Upper lobe of left lung (tissue), 6 donors: Measurements from ENCODE around the gene ATXN1. TPM values are rescaled to one million over a fixed set of nuclear protein-coding genes. Genes with fewer than 3 reads are reported as not detected.

Experiments
- ATAC-seq, 2 donors: fragments of 200-7000 bp; cut with Tn5 transposase; one replicate each; pipeline ENCODE4 v1.9.1; 2022; ENCODE audit warnings: mild to moderate bottlenecking in 2 of 2, moderate library complexity in 2 of 2; ENCODE audit not compliant: low FRiP score in 2 of 2
- DNase-seq, 2 donors: peaks; one replicate each; pipeline ENCODE4 v3.0.0-alpha.2; 2019 to 2020
- H3K27ac ChIP-seq, 4 donors: fragments of 200-600 bp; sonication (generic); one replicate each; pipeline ENCODE4 v1.5.1; 2016 to 2019
- H3K27me3 ChIP-seq, 4 donors: fragments of 200-600 bp; sonication (generic); one replicate each; pipeline ENCODE4 v1.5.1; 2017 to 2019
- H3K36me3 ChIP-seq, 4 donors: fragments of 200-600 bp; sonication (generic); one replicate each; pipeline ENCODE4 v1.5.1; 2016 to 2019
- H3K4me1 ChIP-seq, 4 donors: fragments of 200-600 bp; sonication (generic); one replicate each; pipeline ENCODE4 v1.5.1; 2018 to 2019
- H3K4me3 ChIP-seq, 4 donors: fragments of 200-600 bp; sonication (generic); one replicate each; pipeline ENCODE4 v1.5.1; 2017 to 2019; ENCODE audit warnings: mild to moderate bottlenecking in 2 of 4, moderate library complexity in 1 of 4
- H3K9me3 ChIP-seq, 4 donors: fragments of 200-600 bp; sonication (generic); one replicate each; pipeline ENCODE4 v1.5.1; 2018 to 2019
- EP300 ChIP-seq, 4 donors: sonication (generic); formaldehyde crosslinking; IDR thresholded peaks; one replicate each; pipeline ENCODE4 v1.5.1; 2017; ENCODE audit warnings: antibody characterized with exemption in 4 of 4, control low read depth in 2 of 4
- POLR2A ChIP-seq, 4 donors: fragments of 450-650 bp; IDR thresholded peaks; one replicate each; pipeline ENCODE4 v1.5.1; 2016 to 2017; ENCODE audit warnings: antibody characterized with exemption in 4 of 4, mild to moderate bottlenecking in 2 of 4
- POLR2AphosphoS5 ChIP-seq, 2 donors: sonication (generic); formaldehyde crosslinking; IDR thresholded peaks; one replicate each; pipeline ENCODE4 v1.5.1; 2017; ENCODE audit warnings: antibody characterized with exemption in 2 of 2
- WGBS, 2 donors: methylation state at CpG; one replicate each; pipeline ENCODE4 v1.1.5; 2017 to 2018; 5-methylcytosine and 5-hydroxymethylcytosine counted together
- total RNA-seq, 6 donors: library from RNA; depleted of rRNA in 4 of 6; stranded (reverse); fragments of >200 nt in 4 of 6; gene quantifications; one replicate each; pipeline versions ENCODE4 v1.1.0 to v1.2.1, GENCODE V29; 2016 to 2021
- TF ChIP-seq, protein P1 (sequence below), 6 experiments: fragments of 450-650 bp in 4 of 6; fragments of 200-600 bp in 2 of 6; sonication (generic) in 2 of 6; IDR thresholded peaks; one replicate each; pipeline ENCODE4 v1.5.1; 2016 to 2019; ENCODE audit warnings: antibody characterized with exemption in 6 of 6
- donor health status: DM: no; HTN: no; CAD: no; lungs with moderate emphysema.
- donor health status: DM: no; HTN: yes; CAD: no; lungs with severe emphysema.

Gene ATXN1
- total RNA-seq, 6 donors from 2014 or later: 44.2 to 106 (median 71.7) TPM

DNA sequence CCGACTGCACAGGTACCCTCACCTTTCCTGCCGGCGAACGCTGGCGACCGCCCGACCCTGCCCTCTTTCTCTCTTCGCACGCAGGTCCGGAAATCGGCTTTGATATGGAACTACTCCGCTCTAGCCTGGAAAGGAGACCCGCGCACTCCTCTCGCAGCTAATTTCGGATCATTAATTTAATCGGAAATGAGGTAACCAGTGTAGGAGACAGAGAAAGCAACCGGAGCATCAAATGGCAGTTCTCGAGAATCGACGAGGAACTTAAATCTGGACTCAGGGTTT is 949 bp upstream of the ATXN1 start:
- peak in 1 of 2 donors; percentile 0 for ATAC-seq
- TF ChIP-seq POLR2AphosphoS5 (IDR thresholded peaks at IDR 0.05) (no peak), EP300 (IDR thresholded peaks at IDR 0.05) (no peak), POLR2A (IDR thresholded peaks at IDR 0.05) (no peak)
- TF ChIP-seq, protein P1, sequence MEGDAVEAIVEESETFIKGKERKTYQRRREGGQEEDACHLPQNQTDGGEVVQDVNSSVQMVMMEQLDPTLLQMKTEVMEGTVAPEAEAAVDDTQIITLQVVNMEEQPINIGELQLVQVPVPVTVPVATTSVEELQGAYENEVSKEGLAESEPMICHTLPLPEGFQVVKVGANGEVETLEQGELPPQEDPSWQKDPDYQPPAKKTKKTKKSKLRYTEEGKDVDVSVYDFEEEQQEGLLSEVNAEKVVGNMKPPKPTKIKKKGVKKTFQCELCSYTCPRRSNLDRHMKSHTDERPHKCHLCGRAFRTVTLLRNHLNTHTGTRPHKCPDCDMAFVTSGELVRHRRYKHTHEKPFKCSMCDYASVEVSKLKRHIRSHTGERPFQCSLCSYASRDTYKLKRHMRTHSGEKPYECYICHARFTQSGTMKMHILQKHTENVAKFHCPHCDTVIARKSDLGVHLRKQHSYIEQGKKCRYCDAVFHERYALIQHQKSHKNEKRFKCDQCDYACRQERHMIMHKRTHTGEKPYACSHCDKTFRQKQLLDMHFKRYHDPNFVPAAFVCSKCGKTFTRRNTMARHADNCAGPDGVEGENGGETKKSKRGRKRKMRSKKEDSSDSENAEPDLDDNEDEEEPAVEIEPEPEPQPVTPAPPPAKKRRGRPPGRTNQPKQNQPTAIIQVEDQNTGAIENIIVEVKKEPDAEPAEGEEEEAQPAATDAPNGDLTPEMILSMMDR (IDR thresholded peaks at IDR 0.05): no peak
- H3K27me3 ChIP-seq: no peaks in the 10 kb centered on the region
- no peaks in the 10 kb centered on the region for H3K9me3 ChIP-seq
- H3K27ac ChIP-seq: peak overlapping the region; percentile 97 to 100 (median 98)
- H3K36me3 ChIP-seq: no peaks in the 10 kb centered on the region
- peak overlapping the region; percentile 56 to 96 (median 79) for H3K4me3 ChIP-seq
- no peak for DNase-seq
- 0 to 3% methylated on average over 15 to 20 of the region's 21 CpGs for WGBS, 2 donors
- H3K4me1 ChIP-seq: peaks cover 19 to 37% (median 30%) of the 10 kb centered on the region in 4 donors

DNA sequence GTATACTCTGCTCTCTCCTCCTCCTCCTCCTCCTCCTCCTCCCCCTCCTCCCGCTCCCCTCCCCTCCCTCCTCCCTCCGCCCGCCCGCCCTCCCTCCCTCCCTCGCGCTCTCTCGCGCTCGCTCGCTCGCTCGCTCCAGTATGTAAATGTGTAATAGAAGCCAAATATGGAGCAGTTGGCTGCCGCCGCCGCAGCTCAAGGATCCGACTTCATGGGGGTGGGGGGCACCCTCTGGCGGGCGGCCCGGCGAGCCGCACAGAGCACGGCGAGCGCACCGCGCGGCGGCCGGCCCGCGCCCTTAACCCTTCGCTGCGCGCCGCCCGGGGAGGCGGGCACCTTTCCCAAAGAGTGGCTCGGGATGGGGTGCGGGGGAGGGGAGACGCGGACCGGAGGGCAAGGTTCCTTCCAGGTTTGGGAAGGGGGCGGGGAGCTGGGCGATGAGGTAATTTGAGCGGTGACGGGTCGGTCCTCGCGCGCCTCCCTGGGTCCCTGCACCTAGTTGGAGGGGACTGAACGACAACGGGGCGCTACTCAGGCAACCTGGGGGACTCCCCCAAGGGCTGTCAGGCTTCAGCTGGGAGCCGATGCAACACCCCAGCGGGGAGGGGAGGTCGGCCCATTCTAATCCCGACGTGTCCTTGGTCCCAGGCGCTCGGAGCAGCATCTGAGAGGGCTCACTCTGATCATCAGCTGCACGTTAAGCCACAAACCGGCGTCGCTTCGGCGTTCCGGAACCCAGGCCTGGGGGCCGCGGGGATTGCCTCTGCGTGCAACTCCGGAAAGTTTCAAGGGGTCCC is 409 bp upstream of the ATXN1 start:
- peak; percentile 93 to 95 for DNase-seq
- H3K4me1 ChIP-seq: peaks cover 23 to 42% (median 35%) of the 10 kb centered on the region in 4 donors

DNA sequence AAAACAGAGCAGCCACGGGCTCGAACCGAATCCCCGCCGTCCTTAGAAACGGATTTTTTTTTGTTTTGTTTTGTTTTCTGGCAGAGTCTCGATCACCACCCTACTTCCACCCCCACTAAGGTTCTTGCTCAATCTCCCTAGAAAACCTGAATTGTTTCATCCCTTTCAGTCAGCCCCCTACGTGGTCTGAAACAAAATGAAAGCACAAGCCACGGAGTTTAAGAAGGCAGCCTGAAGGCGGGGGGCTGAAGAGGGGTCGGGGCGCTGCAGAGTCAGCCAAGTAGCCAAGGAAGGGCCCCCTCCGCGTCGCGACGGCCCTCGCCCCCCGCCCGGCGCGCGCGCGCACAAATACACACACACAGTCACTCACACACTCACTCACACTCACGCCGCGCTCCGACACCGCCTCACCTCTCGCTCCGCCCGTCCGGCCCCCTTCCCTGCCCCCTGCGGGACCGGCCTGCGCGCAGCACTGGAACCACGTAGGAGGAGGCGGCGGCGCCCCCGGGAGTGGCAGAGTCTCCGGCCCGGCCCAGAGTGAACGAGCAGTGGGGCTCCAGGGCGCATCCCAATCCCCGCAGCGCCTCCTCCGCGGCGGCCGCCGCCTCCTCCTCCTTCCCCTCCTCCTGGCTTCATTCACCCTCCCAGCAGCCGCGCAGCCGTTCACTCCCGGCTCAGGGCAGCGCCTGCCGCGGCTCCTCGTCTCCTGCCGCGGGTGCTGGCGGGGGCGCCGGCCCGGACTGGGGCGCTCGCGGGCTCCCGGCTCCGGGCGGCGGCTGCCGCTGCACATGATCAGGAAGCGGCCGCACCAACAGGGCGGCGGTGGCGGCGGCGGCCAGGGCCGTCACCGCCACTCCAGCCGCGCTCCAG is 1.4 kb downstream of the ATXN1 start:
- DNase-seq (peak; percentile 91 to 97), ATAC-seq (peak; percentile 87 to 90)
- Histone ChIP-seq H3K9me3 (no peaks in the 10 kb centered on the region), H3K27me3 (no peaks in the 10 kb centered on the region), H3K27ac (peak overlapping the region; percentile 97 to 100 (median 98)), H3K4me1 (peaks cover 23 to 52% (median 31%) of the 10 kb centered on the region in 4 donors), H3K4me3 (peak overlapping the region; percentile 38 to 96 (median 79)), H3K36me3 (no peaks in the 10 kb centered on the region)
- 0 to 2% methylated on average over 12 to 40 of the region's 87 CpGs for WGBS, 2 donors
- peak; percentile 76 to 92 for TF ChIP-seq POLR2AphosphoS5 (IDR thresholded peaks at IDR 0.05)
- TF ChIP-seq EP300 (IDR thresholded peaks at IDR 0.05): no peak
- peak; percentile 46 to 94 (median 82) for TF ChIP-seq POLR2A (IDR thresholded peaks at IDR 0.05)
- TF ChIP-seq, protein P1 (IDR thresholded peaks at IDR 0.05): peak in 4 of 6 experiments; percentile 11 to 51 (median 38)

More for the DNA sequence above, 409 bp upstream of the ATXN1 start:
- Histone ChIP-seq H3K4me3 (peak overlapping the region; percentile 56 to 96 (median 79)), H3K9me3 (no peaks in the 10 kb centered on the region), H3K27ac (peak overlapping the region; percentile 97 to 100 (median 98)), H3K27me3 (no peaks in the 10 kb centered on the region), H3K36me3 (no peaks in the 10 kb centered on the region)
- peak; percentile 64 to 73 for ATAC-seq
- 0 to 1% methylated on average over 11 to 57 of the region's 71 CpGs for WGBS, 2 donors
- peak in 2 of 4 donors; percentile 57 to 70 for TF ChIP-seq POLR2A (IDR thresholded peaks at IDR 0.05)
- TF ChIP-seq, protein P1 (IDR thresholded peaks at IDR 0.05): peak; percentile 45 to 70 (median 56)
- no peak for TF ChIP-seq EP300 (IDR thresholded peaks at IDR 0.05)
- peak; percentile 24 to 52 for TF ChIP-seq POLR2AphosphoS5 (IDR thresholded peaks at IDR 0.05)

DNA sequence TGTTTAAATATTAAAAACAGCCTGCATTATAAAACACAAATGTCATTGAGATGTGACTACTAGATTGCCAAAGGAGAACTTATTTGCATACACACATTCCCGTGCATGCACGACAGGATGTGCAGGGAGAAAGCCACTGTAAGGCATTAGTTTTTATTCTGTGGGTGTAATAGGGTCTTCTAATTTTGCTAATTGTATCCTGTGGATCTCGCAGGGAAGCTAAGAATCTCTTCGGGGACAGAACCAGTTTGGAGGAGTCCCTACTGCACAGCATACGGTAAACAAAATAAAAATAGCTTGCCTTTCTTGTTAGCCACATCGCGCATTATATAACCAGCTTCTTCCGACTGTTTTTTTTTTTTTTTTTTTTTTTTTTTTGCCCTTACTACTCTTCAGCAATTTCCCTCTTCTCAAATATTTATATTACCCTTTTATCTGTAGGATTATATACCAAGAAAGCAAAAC is 2.0 kb downstream of the ATXN1 start:
- ATAC-seq (no peak), DNase-seq (no peak)
- TF ChIP-seq EP300 (IDR thresholded peaks at IDR 0.05): no peak
- no peak for TF ChIP-seq POLR2AphosphoS5 (IDR thresholded peaks at IDR 0.05)
- TF ChIP-seq, protein P1 (IDR thresholded peaks at IDR 0.05): no peak
- no peak for TF ChIP-seq POLR2A (IDR thresholded peaks at IDR 0.05)
- Histone ChIP-seq H3K27ac (peak overlapping the region; percentile 97 to 100 (median 98)), H3K4me3 (peak overlapping the region; percentile 38 to 96 (median 79)), H3K36me3 (no peaks in the 10 kb centered on the region), H3K27me3 (no peaks in the 10 kb centered on the region), H3K4me1 (peaks cover 27 to 48% (median 34%) of the 10 kb centered on the region in 4 donors), H3K9me3 (no peaks in the 10 kb centered on the region)
- 0% methylated on average over 8 of the region's 8 CpGs for WGBS, 2 donors
